GM21825 (cell line): ENCODE data around the gene FMOD.
"Not testable (repeated sequence)": the region's sequence is repeated elsewhere in the genome, so short reads cannot be mapped to it uniquely, and the experiment has no call there.

Experiments
- ATAC-seq: cut with Tn5 transposase; IDR thresholded peaks from one replicate; pipeline ENCODE4 v1.9.1; 2021; ENCODE audit warnings: mild to moderate bottlenecking, moderate library complexity; ENCODE audit not compliant: unreplicated experiment

The FMOD gene

GRCh38 chr1:203326830-203327683 is 23.9 kb downstream of the FMOD start:
- ATAC-seq: peak; percentile 56

DNA sequence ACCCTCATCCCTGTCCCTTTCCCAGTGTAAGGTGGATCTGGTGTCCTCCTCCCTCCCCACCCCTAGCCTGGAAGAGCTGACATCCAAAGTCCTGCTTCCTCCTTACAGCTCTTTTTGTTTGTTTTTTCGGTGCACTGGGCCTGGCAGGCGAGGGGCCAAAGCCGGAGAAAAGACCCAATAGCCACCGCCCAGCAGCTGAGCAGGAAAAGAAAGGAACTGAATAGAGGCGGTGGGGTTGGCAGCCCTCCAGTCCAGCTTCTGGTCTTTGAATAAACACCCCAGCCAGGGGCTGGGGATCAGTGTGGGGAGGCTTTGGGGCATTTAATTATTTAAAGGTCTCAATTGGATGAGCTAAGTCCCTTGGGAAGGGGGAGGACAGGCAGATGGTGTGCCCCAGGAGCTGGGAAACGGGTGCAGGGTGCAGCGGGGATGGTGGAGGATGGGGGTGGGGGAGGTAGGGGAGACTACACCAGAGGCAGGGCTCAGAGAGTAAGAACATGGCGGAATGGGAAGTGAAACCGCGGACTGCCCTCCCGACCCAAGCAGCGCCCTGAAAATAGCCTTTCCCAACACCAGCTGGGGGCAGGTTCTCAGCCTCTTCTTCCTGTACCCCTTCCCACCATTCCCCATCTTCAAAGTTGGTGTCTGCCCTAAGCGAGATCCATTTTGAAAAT is 25.4 kb downstream of the FMOD start:
- ATAC-seq: no peak

DNA sequence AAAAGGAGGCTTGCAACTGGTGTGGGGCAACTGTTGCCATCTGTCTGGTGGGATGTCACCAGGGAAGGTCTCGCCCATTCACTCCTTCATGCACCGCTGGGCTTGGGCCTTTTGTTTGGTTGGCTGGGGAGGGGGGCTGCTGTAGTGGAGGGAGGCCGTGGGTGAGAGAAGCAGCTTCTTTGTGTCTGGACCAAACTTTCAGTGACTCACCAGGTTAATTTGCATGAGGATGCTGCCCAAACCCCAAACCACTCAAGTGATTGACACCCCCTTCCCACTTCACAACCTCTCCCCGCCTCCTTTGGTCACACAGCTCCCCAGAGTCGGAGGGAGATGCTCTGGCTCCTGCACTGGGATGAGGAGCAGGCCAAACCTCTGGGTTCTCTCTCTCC is 25.9 kb downstream of the FMOD start:
- peak; percentile 29 for ATAC-seq

- no peak for ATAC-seq
Observed at GRCh38 chr1:203324105-203325025, 26.6 kb downstream of the FMOD start.

DNA sequence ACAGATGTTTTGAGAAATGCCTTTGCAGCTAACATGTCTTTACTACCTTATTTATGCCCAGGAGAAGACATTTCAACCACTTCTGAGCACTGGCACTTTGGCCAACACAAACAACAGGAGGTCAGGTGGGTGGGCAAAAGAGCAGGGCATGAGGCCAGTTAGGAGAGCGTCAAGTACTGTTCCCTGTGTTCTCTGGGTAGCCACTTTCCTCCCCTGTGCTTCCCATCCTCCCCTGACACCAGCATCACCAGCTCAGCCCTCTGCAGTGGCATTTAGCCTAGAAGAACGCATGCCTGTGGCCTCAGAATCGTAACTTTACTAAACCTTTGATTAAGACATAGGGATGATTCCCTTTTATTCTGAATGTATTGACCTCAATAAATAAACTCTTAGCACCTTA is 27.3 kb downstream of the FMOD start:
- ATAC-seq: no peak

- ATAC-seq: no peak
Observed at GRCh38 chr1:203322500-203323179, 28.3 kb downstream of the FMOD start.

- ATAC-seq: no peak
Observed at GRCh38 chr1:203321273-203322052, 29.5 kb downstream of the FMOD start.

DNA sequence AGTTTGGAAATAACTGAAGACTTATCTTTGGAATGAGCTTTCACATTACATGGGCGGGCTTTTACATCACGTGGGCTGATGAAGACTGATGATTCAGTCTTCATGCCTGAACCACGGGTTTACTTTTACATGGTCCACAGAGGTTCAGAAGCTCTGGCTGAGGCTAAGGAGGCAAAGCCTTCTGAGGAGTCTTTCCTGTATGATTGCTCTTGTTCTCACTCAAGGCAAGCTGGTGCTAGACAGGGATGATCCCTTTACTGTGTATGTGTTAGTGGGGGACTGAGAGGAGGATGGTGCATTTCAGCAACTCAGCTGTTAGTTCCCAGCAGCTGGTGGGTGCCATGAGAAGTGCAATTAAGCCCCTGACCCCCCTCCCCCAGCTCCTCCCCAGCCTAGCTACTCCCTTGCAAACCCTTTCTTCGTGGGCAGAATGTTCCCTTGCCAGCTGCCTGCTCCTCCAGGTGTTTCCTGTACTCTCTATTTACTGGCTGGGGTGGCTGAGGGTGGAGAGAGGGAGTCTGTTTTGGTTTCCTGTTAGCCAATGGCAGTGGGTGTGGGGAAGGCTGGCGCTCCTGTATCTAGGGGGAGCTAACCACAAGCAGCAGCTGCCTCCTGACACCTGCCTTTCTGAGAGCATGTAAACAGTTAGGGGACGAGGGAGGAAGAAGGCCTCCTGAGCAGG is 30.2 kb downstream of the FMOD start:
- peak; percentile 59 for ATAC-seq

DNA sequence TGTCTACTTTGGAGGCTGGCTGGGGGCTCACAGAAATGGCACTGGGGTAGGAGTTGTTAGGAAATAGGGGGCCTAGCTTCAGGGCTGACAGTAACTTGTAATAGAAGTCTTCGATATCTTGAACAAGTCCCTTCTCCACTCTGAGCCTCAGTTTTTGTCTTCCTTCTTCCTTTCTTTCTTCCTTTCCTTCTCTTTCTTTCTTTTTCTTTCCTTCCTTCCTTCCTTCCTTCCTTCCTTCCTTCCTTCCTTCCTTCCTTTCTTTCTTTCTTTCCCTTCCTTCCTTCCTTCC is 32.7 kb downstream of the FMOD start:
- no peak for ATAC-seq

- ATAC-seq: no peak
Observed at GRCh38 chr1:203317429-203318228, 33.3 kb downstream of the FMOD start.

DNA sequence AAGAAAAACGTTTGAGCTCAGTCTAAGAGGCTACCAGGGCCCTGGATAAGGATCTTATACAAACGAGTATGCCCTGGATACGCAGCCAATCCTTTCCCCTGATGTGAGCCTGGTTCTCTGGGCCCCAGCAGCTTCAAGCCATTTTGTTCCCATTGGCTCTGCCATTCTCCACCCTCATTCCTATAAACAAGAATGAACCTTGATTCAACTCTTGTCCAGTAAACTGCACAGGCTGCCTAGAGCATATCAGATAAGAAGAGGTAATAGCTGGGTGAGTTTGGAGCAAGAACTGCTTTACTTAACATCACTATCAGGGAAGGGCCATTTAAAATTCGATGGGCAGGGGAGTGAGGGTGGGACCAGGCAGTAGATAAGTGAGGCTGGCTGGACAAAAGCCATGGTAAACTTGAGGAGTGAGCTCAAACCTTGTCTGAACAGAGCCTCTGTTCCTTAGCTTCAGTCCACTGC is 34.3 kb downstream of the FMOD start:
- ATAC-seq: no peak

- ATAC-seq: not testable (repeated sequence)
Observed at GRCh38 chr1:203314025-203314759, 36.7 kb downstream of the FMOD start.

DNA sequence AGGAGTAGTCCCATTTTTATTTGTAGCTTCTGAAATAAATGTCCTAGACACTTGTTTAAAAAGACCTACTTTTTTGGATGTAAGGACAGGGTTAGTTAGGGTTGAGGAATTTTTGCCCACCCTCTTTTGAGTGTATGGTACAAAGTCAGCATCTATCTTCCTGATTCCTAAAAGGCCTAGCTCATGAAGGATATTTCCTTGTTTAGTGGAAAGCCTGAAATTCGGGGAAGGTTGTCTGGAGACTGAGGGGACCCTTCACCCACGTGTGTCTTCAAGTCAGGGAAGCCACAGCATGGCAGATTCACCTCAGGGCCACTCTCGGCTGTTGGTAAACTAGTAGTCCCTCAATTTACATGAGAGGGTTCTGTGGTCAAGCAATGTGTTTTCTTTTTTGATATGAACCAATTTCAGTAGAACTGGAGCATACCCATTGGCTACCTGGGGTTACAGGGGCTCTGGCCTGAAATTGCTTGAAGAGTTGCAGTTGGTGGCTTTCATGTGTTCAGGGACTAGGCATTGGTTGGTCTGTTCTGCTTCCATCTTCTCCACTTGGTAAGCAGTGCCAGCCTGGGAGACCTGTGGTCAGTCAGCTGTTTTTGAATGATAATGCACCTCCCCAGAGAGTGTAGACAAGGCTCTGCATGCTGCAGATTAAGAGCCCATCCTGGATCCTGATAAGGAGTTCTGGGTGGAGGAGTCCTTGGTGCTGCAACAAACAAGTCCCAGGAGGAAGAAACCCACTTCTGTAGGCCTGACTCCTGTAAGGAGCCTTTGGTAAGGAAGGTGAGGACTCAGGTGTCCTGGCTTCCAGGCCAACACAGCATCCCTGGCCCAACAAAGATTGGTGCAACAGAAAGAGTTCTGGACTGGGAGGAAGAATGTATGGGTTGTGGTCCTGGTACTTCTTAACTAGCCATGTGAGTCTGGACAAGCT is 39.3 kb downstream of the FMOD start:
- no peak for ATAC-seq

- ATAC-seq: no peak
Observed at GRCh38 chr1:203308923-203309331, 42.0 kb downstream of the FMOD start.

DNA sequence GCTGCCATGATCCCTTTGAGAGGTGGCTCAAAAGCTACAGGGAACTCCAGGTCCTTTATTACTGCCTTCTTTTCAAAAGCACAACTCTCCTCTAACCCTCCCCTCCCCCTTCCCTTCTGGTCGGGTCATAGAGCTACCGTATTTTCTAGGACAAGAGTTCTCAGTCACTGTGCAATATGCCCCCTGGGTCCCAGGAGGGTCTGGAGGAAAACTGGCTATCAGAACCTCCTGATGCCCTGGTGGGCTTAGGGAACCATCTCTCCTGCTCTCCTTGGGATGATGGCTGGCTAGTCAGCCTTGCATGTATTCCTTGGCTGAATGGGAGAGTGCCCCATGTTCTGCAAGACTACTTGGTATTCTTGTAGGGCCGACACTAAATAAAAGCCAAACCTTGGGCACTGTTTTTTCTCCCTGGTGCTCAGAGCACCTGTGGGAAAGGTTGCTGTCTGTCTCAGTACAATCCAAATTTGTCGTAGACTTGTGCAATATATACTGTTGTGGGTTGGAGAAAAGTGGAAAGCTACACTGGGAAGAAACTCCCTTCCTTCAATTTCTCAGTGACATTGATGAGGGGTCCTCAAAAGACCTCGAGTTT is 42.5 kb downstream of the FMOD start:
- ATAC-seq: no peak

DNA sequence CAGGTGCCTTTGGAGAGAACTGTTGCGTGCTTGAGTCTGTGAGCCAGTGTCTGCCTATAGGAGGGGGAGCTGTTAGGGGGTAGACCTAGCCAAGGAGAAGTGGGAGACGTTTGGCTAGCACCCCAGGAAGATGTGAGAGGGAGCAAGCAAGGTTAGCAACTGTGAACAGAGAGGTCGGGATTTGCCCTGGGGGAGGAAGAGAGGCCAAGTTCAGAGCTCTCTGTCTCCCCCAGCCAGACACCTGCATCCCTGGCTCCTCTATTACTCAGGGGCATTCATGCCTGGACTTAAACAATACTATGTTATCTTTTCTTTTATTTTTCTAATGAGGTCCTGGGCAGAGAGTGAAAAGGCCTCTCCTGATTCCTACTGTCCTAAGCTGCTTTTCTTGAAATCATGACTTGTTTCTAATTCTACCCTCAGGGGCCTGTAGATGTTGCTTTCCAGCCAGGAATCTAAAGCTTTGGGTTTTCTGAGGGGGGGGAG is 43.2 kb downstream of the FMOD start:
- no peak for ATAC-seq
